GM11168 (cell line): ENCODE data around the gene HS3ST6.
"Not testable (repeated sequence)": the region's sequence is repeated elsewhere in the genome, so short reads cannot be mapped to it uniquely, and the experiment has no call there.

Experiments
- in situ Hi-C: fragments of 300-500 bp; cut with MboI; formaldehyde crosslinking; loops from one replicate; pipeline ENCODE4 v1.12.0; 2022; ENCODE audit warnings: low sequenced_read_pairs; ENCODE audit not compliant: unreplicated experiment

Gene HS3ST6

GRCh38 chr16:1911467-1912214 is 6.6 kb downstream of the HS3ST6 start:
- in situ Hi-C loops: no loop called here

- in situ Hi-C loops: no loop called here
These were observed 8.5 kb downstream of the HS3ST6 start for GRCh38 chr16:1909561-1910231.

DNA sequence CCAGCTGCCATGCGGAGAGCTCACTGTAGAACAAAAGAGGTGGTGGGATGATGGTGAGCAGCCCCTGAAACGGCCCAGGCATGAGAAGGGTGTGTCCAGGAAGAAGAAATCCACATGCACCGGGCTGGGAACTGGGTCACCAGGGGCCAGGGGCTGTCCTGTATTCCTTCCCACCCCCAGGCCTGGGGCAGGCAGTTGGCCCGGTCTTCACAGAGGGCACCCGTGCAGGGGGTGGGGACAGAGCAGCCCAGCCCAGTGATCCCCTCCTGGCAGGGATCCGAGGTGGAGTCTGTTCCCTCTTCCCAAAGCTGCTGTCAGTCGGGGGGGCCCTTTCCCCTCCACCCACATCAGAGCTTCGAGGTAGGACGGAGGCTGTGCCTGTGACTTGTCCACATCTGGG is 9.2 kb downstream of the HS3ST6 start:
- in situ Hi-C loops: no loop called here

GRCh38 chr16:1908184-1908583 is 10.0 kb downstream of the HS3ST6 start:
- in situ Hi-C loops: no loop called here

- in situ Hi-C loops: no loop called here
These were observed 10.9 kb downstream of the HS3ST6 start for GRCh38 chr16:1907226-1907860.

DNA sequence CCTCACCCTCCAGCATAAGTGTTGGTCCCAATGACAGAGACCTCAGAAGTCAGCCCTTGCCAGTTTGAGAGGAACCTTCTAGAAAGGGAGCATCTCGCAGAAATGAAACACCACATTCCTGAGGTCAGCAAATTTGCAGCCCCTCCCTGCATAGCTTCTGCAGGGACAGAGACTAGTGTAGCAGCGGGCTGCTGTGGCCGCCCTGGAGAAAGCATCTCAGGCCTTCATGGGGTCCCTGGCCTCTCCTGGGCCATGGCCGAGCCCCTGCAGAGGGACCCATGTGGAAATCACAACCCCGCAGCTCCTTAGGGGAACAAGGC is 11.4 kb downstream of the HS3ST6 start:
- in situ Hi-C loops: no loop called here

DNA sequence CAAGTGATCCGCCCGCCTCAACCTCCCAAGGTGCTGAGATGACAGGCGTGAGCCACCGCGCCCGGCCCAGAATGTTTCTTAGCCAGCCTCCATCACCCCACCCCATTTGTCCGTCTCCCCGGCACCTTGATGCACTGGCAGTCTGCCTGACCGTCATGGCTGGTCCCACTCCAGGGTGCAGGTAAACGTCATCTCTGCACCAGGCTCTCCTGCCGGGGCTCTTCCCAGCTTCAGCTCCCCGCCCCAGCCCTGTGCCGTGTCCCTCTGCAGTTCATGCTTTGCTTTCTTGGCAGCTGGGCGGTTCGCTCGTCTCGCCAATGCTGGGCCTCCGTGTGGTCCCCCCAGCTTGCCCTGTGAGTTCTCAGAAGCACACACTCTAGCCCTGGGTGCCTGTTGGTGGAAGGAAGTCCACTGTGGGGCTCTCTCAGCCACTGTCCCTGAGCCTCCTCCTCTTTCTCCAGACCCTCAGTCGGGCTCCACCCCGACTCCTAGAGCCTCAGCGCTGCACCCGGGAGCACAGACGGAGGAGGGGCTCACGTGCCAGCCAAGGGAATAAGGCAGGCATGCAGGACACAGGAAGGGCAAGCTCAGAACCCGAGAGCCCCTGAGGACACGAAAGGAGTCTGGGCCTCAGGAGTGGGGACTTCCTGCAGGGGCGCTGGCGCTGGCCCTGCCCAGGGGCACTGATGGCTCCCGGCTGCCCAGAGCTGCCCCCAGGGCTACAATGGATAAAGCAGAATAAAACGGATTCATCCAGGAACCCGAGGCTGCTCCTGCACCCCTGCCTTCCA is 12.0 kb downstream of the HS3ST6 start:
- in situ Hi-C loops: no loop called here

DNA sequence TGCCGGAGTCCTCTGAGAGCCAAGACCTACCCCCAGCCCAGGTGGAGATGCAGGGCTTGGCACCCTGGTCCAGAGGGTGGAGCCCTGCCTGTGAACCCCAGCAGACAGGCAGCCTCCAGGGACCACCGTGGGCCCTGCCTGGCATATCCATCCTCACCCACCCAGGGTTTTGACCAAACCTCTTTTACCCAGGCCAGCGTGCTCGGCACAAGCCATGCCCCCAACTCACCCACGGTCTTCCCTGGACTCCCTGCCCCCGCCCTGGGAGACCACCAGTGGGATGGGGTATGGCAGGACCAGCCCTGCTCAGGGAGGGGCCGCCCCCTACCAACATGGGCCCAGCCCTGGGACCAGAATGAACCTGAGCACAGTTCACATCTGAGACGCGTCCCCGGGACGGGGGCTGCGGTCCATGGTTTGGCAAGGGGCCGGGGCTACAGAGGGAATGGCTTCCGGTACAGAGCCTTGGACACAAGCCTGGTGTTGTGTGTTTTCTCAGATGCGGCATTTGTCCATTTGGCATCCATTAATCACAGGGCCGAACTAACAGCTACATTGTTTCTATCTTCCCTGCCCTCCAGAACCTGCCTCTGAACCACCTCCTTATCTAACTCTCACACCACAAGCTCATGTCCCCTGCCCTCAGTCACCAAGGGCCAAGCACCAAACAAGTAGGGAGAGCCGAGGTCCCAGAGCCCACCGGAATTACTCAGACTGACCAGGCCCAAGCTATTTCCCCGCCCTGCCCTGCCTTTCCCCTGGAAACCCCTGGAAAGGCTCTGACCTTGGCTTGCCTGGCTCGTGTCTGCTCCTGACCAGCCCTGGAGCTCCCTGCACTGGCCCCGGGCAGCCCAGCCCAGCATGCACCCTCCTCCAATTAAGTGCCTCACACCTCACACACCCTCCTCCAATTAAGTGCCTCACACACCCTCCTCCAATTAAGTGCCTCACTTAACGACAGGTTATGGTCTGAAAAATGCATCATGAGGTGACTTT is 14.1 kb downstream of the HS3ST6 start:
- in situ Hi-C loops: no loop called here

DNA sequence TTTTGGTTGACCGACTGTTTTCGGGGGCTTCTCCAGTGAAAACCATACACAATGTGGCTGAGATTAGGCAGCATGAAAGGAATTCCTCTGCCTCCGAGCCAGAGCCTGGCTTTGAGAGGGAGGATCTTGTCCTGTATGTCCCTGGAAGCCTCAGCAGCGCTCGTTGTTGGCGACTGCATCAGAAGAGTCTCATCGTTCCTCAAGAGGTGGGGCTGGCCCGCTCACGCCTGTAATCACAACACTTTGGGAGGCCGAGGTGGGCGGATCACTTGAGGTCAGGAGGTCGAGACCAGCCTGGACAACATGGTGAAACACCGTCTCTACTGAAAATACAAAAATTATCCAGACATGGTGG is 15.0 kb downstream of the HS3ST6 start:
- in situ Hi-C loops: no loop called here

GRCh38 chr16:1902547-1903219 is 15.5 kb downstream of the HS3ST6 start:
- in situ Hi-C loops: no loop called here

DNA sequence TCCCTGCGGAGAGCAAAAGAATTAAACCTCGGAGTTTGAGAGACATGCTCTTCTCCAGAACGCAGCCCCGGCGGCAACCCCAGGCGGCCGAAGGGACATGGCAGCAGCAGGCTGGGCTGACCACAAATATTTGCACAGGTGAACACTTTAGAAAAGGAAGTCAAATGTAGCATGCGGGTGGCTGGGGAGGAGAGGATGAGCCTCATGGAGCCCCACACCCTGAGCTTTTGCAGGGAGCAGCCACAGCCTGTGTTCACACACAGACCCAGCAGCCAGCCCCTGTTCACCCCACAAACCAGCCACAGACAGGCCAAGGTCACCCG is 17.8 kb downstream of the HS3ST6 start:
- in situ Hi-C loops: no loop called here

DNA sequence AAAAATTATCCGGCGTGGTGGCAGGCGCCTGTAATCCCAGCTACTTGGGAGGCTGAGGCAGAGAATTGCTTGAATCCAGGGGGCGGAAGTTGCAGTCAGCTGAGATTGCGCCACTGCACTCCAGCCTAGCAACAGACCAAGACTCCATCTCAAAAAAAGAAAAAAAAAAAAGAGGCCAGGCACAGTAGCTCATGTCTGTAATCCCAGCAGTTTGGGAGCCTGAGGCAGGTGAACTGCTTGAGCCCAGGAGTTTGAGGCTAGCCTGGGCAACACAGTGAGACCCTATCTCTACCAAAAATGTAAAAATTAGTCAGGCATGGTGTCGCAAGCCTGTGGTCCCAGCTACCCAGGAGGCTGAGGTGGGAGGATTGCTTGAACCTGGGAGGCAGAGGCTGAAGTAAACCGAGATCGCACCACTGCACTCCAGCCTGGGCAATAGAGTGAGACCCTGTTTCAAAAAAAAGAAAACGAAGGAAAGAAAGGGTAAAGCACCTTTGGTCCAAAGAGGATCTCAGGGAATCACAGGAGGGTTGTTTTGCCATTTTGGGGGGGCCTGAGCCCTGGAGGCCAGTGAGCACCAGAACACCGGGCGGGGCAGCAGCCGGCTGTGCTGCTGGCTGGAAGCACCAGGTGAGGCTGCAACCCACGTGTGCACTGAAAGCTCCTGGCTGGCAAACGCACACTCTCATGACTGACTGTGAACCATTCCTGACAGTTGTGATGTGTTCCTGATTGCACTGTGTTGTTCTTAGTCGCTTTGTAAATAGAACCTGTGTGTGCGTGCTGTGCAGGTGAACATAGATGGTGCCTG is 18.4 kb downstream of the HS3ST6 start:
- in situ Hi-C loops: no loop called here

DNA sequence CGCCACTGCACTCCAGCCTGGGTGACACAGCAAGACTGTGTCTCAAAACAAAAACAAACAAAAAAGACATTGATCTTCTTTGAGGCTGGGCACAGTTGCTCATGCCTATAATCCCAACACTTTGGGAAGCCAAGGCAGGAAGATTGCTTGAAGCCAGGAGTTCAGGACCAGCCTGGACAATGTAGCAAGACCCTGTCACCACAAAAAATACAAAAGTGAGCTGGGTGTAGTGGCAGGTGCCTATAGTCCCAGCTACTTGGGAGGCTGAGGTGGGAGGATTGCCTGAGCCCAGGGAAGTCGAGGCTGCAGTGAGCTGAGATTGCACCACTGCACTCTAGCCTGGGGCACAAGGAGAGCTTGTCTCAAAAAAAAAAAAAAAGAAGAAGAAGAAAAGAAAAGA is 20.5 kb downstream of the HS3ST6 start:
- in situ Hi-C loops: not testable (repeated sequence)

DNA sequence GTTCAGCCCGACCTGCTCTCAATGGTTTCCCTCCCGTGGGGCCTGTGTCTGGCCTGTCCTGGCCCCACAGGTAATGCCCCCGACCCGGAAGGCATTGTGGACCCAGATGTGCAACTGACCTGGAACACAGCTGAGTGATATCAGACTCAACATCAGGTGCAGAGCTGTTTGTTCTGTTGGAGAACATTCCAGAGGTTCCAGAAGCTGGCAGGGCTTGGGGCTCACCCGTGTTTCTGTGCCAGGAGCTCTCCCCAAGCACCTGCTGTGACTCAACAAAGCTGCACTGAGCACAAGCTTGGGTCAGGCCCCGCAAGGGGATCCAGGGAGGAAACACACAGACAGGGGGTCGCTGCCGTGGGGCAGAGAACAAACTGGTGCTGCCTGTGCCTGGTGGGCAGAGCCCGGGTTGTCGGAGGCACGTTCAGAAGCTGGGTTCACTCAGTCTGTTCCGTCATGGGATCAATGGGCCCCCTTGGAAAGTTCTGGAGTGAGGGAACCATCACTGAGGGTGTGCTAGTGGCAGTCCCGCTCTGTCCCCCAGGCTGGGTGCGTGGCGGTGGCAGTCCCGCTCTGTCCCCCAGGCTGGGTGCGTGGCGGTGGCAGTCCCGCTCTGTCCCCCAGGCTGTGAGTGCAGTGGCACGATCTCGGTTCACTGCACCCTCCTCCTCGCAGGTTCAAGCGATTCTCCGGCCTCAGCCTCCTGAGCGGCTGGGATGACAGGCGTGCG is 22.1 kb downstream of the HS3ST6 start:
- in situ Hi-C loops: no loop called here

- in situ Hi-C loops: no loop called here
These were observed 23.1 kb downstream of the HS3ST6 start for GRCh38 chr16:1895068-1895467.

DNA sequence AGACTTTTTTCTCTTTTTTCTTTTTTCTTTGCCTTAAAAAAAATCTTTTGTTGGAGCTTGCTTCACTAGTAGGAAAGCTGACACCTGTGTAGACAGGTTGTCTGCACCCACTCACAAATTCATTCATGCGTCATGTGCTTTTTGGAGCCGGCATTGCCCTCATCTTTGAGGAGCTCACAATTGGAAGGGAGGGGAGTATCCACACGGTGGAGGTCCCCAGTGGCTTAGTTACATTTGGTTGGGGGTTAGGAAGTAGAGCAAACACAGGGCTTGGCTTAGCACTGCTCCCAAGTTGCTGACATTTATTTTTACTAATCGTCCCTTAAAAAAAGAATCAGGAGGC is 27.5 kb downstream of the HS3ST6 start:
- in situ Hi-C loops: no loop called here

DNA sequence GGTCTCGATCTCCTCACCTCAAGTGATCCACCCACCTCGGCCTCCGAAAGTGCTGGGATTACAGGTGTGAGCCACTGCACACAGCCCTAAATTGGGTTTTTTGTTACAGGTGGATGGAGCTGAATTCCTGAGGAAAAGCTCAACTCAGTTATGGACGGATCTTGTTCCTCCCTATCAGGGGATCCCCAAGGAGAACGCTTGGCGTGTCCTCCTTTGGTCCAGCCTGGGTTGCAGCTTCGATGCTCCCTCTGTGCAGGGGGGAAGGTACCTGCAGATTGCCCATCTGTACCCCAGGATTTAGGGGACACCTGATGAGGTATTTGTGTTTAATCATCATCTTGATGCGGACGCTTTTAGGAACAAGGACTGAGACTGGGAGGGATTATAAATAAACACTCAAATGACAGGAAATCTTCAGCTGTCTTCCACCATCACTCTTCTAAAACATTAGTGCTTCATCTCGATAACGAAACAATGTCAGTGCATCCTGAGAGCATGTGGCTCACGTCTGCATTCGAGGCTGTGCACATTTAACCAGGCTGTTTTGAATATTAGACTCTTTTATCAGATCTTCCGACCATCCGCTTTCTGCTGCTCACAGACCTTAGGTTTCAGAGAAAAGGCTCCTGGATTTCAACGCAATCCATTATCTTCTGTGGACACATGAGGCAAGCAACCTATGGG is 28.0 kb downstream of the HS3ST6 start:
- in situ Hi-C loops: no loop called here
